HepG2 (cell line): Measurements from ENCODE around the gene KCNK5. TPM values are rescaled to one million over a fixed set of nuclear protein-coding genes. Genes with fewer than 3 reads are reported as not detected.

ENCODE experiments used
- ATAC-seq: fragments of 200-7000 bp; cut with Tn5 transposase; 3 replicates; pipeline ENCODE4 v1.9.1; 2020; ENCODE audit warnings: mild to moderate bottlenecking, moderate library complexity
- BruUV-seq: library from RNA; stranded (reverse); fragments of 400-500 nt; replicated peaks from 2 replicates; lab custom pipeline; 2021; lab: Mats Ljungman, UMichigan
- CTCF ChIA-PET: fragments of 300-600 bp; formaldehyde crosslinking; extraction: SDS; loops from one replicate; lab custom pipeline; 2021; ENCODE audit warnings: low total read pairs, inconsistent platforms, low intra/inter-chr PET ratio; lab: Yijun Ruan, JAX
- POLR2A ChIA-PET: fragments of 350-600 bp; sonication (Branson Sonifier 250); formaldehyde crosslinking; loops from one replicate; lab custom pipeline; 2020; ENCODE audit warnings: antibody characterized with exemption, inconsistent platforms; lab: Yijun Ruan, JAX
- DNase-seq: peaks from one replicate; pipeline ENCODE4 v3.0.0-alpha.2; 2015; ENCODE audit warnings: low spot score
- FAIRE-seq: peaks from 3 replicates; lab custom pipeline; 2011; peaks lifted over from hg19 to GRCh38; lab: Jason Lieb, UNC
- H2AFZ ChIP-seq: one replicate; pipeline ENCODE4 v1.6.1; 2011; ENCODE audit warnings: low read length, inconsistent platforms
- H3K27ac ChIP-seq: fragments of 300-600 bp; 3 replicates; pipeline ENCODE4 v1.8.0; 2011; ENCODE audit warnings: mixed run types, mild to moderate bottlenecking, mixed read lengths, low read length, inconsistent platforms; ENCODE audit not compliant: insufficient read depth; ENCODE audit errors: extremely low read length
- H3K27me3 ChIP-seq, 2 experiments: fragments of 200-600 bp in 1 of 2; 2 replicates in 1 of 2; 3 replicates in 1 of 2; pipeline versions ENCODE4 v1.6.0 to v1.8.0; 2011; ENCODE audit warnings: low read length in 2 of 2, mild to moderate bottlenecking in 2 of 2, moderate library complexity in 2 of 2, inconsistent platforms in 1 of 2; ENCODE audit not compliant: insufficient read depth in 2 of 2, control insufficient read depth in 1 of 2
- H3K36me3 ChIP-seq, 2 experiments: fragments of 200-600 bp in 1 of 2; replicated peaks in 1 of 2; 2 replicates in 1 of 2; 3 replicates in 1 of 2; pipeline versions ENCODE4 v1.5.1 to v1.8.0; 2011; ENCODE audit warnings: low read length in 2 of 2, inconsistent platforms in 1 of 2; ENCODE audit not compliant: insufficient read depth in 2 of 2, control insufficient read depth in 1 of 2
- H3K4me1 ChIP-seq: 2 replicates; pipeline ENCODE4 v1.5.1; 2012; ENCODE audit warnings: low read length, inconsistent platforms; ENCODE audit not compliant: insufficient read depth
- H3K4me2 ChIP-seq: 2 replicates; pipeline ENCODE4 v1.6.0; 2011; ENCODE audit warnings: low read depth, low read length, inconsistent platforms
- H3K4me3 ChIP-seq, 3 experiments: fragments of 200-600 bp in 1 of 3; sonication (generic), shearing (Covaris generic) in 1 of 3; replicated peaks in 1 of 3; 2 replicates each; pipeline ENCODE4 v1.5.1; 2011 to 2016; ENCODE audit warnings: low read length in 3 of 3, inconsistent platforms in 2 of 3, low read depth in 2 of 3, mild to moderate bottlenecking in 2 of 3, control low read depth in 1 of 3, mixed read lengths in 1 of 3; ENCODE audit not compliant: insufficient read depth in 1 of 3
- H3K79me2 ChIP-seq: one replicate; pipeline ENCODE4 v1.6.1; 2011; ENCODE audit warnings: low read length, inconsistent platforms; ENCODE audit not compliant: insufficient read depth
- H3K9ac ChIP-seq: 2 replicates; pipeline ENCODE4 v1.6.0; 2011; ENCODE audit warnings: mild to moderate bottlenecking, low read depth, low read length, inconsistent platforms; ENCODE audit not compliant: insufficient read depth
- H3K9me3 ChIP-seq: 2 replicates; pipeline ENCODE4 v1.5.1; 2012; ENCODE audit warnings: mild to moderate bottlenecking, low read length
- H4K20me1 ChIP-seq: 2 replicates; pipeline ENCODE4 v1.6.0; 2011; ENCODE audit warnings: inconsistent platforms, mild to moderate bottlenecking, low read length, moderate library complexity; ENCODE audit not compliant: insufficient read depth
- CEBPG ChIP-seq: IDR thresholded peaks from 2 replicates; pipeline ENCODE4 v1.6.1; 2016
- DNMT3B ChIP-seq: conservative IDR thresholded peaks from 2 replicates; pipeline ENCODE4 v1.6.1; 2016; ENCODE audit warnings: missing biosample characterization, control low read depth
- GTF3A ChIP-seq: sonication (generic); formaldehyde crosslinking; conservative IDR thresholded peaks from 2 replicates; pipeline ENCODE4 v1.4.0; 2020; ENCODE audit warnings: mild to moderate bottlenecking, missing genetic modification reagents
- ONECUT2 ChIP-seq: sonication (generic); formaldehyde crosslinking; IDR thresholded peaks from 2 replicates; pipeline ENCODE4 v1.4.0; 2020; ENCODE audit warnings: missing genetic modification reagents
- TEAD3 ChIP-seq: optimal IDR thresholded peaks from 2 replicates; pipeline ENCODE3; 2016; ENCODE audit warnings: borderline replicate concordance
- TOPORS ChIP-seq: sonication (generic); formaldehyde crosslinking; IDR thresholded peaks from 2 replicates; pipeline ENCODE4 v1.8.0; 2023; ENCODE audit warnings: mild to moderate bottlenecking, missing genetic modification reagents
- ZNF30 ChIP-seq: sonication (generic); formaldehyde crosslinking; IDR thresholded peaks from 2 replicates; pipeline ENCODE4 v1.5.0; 2020; ENCODE audit warnings: mild to moderate bottlenecking, missing genetic modification reagents
- ZNF460 ChIP-seq: sonication (generic); formaldehyde crosslinking; IDR thresholded peaks from 2 replicates; pipeline ENCODE4 v1.5.1; 2020; ENCODE audit warnings: missing genetic modification reagents, mild to moderate bottlenecking, borderline replicate concordance
- ZNF496 ChIP-seq: sonication (generic); formaldehyde crosslinking; IDR thresholded peaks from 2 replicates; pipeline ENCODE4 v1.8.1; 2023; ENCODE audit warnings: mild to moderate bottlenecking, moderate library complexity, missing genetic modification reagents; ENCODE audit not compliant: insufficient replicate concordance
- ZNF660 ChIP-seq: sonication (generic); formaldehyde crosslinking; IDR thresholded peaks from 2 replicates; pipeline ENCODE4 v1.5.1; 2020; ENCODE audit warnings: mild to moderate bottlenecking, low read depth, missing genetic modification reagents, borderline replicate concordance
- ZNF879 ChIP-seq: sonication (generic); formaldehyde crosslinking; IDR thresholded peaks from 2 replicates; pipeline ENCODE4 v1.8.1; 2023; ENCODE audit warnings: missing genetic modification reagents
- WGBS: methylation state at CpG from one replicate; pipeline ENCODE4 v1.1.6; 2017; ENCODE audit warnings: low lambda C conversion rate; 5-methylcytosine and 5-hydroxymethylcytosine counted together
- in situ Hi-C: cut with HindIII; loops from 2 replicates; pipeline ENCODE4 v1.10.0; 2017; ENCODE audit warnings: low pct_unique_long_range_greater_than_20kb; ENCODE audit not compliant: extremely low pct_ligation_motif_present
- intact Hi-C: fragments of 100-400 bp; cut with micrococcal nuclease; formaldehyde crosslinking; loops from one replicate; pipeline ENCODE4 v1.10.0; 2022; ENCODE audit not compliant: unreplicated experiment
- polyA plus RNA-seq, 8 experiments: library from polyadenylated mRNA; depleted of rRNA in 3 of 8; stranded (reverse) in 7 of 8; unstranded in 1 of 8; fragments of >200 nt; fragmentation: Illumina TruSeq in 4 of 8; extraction: Trizol in 4 of 8; gene quantifications; 2 replicates each; pipeline versions ENCODE4 v1.2.1 to v1.2.3, GENCODE V29; 2011 to 2016; ENCODE audit warnings: low read depth in 4 of 8, missing spikeins in 1 of 8, mixed read lengths in 1 of 8; ENCODE audit not compliant: insufficient read depth in 1 of 8
- total RNA-seq, 5 experiments: library from RNA; depleted of rRNA; stranded (reverse); fragments of >200 nt; fragmentation: Illumina TruSeq; extraction: Trizol; gene quantifications; 2 replicates each; pipeline ENCODE4 v1.2.3, GENCODE V29; 2016; ENCODE audit warnings: low read depth in 1 of 5
- TF ChIP-seq, protein P1 (sequence below): sonication (generic); formaldehyde crosslinking; IDR thresholded peaks from 2 replicates; pipeline ENCODE4 v1.8.0; 2022; ENCODE audit warnings: mild to moderate bottlenecking, missing genetic modification reagents, borderline replicate concordance
- TF ChIP-seq, protein P2 (sequence below): IDR thresholded peaks from 2 replicates; pipeline ENCODE4 v1.6.1; 2016; ENCODE audit warnings: control low read depth

Gene KCNK5
- total and polyA plus RNA-seq, 2 of the 13 experiments (the other 11 are each of a cell fraction or from before 2014, with no cell fraction given): 0.04 TPM; not detected in 1

DNA sequence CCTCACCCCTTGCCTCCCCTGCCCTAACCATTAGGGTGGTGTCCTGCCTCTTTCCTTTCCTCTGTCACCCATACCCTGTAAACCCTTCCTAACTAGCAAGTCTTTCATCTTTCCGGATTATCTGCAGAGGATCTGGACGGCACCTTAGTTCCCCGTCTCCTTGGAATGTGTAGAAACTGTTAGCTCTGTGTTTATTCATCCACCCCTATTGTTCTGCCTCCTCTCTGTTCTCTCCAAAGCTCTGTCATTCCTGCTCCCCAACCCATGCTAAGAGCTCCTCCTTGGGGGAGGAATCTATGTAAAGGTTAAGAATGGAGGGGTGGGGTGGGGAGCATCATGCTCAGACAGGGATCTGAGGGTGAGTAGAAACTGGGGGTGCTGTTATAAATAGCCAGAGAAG is 39.4 kb upstream of the KCNK5 start:
- H3K4me1 ChIP-seq: no peaks in the 10 kb centered on the region
- in situ Hi-C loops: no loop called here
- POLR2A ChIA-PET: no interaction called here

DNA sequence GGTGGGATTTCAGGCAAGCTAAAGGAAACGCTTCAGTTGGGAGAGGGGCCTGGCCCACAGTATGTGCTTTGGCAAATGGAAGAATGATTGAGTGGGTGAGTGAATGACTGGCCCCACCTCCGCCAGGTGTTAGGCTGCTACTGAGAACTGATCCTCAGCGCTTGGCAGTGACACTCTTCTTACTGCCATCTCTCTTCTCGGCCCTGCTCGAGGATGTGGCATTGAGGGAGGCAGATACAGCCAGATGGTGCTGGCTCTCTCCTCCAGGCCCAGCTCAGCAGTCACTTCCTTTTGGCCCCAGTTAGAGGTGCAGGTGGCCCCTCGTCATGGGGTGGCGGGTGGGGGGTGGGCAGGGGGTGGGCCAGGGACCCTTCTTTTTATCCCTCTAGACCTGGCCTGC is 38.9 kb upstream of the KCNK5 start:
- intact Hi-C loops: no loop called here
- Histone ChIP-seq H3K9me3 (no peaks in the 10 kb centered on the region), H2AFZ (no peak overlapping the region), H4K20me1 (no peaks in the 10 kb centered on the region), H3K27ac (no peak overlapping the region), H3K9ac (no peak overlapping the region), H3K36me3 (no peaks in the 10 kb centered on the region), H3K4me2 (no peak overlapping the region), H3K4me3 (no peak overlapping the region), H3K27me3 (no peaks in the 10 kb centered on the region), H3K79me2 (no peaks in the 10 kb centered on the region), H3K4me1 (no peaks in the 10 kb centered on the region)
- CTCF ChIA-PET: no interaction called here
- DNase-seq (no peak), ATAC-seq (no peak), FAIRE-seq (no peak)
- in situ Hi-C loops: no loop called here
- no TSS peak for BruUV-seq
- POLR2A ChIA-PET: no interaction called here
- 31% methylated on average over 5 of the region's 7 CpGs for WGBS
- TF ChIP-seq ZNF460 (no peak), ZNF30 (CRISPR knock-in tag) (no peak), ZNF660 (no peak), DNMT3B (no peak), TOPORS (CRISPR knock-in tag) (no peak), CEBPG (CRISPR knock-in tag) (no peak), GTF3A (CRISPR knock-in tag) (no peak)
- TF ChIP-seq, protein P1, sequence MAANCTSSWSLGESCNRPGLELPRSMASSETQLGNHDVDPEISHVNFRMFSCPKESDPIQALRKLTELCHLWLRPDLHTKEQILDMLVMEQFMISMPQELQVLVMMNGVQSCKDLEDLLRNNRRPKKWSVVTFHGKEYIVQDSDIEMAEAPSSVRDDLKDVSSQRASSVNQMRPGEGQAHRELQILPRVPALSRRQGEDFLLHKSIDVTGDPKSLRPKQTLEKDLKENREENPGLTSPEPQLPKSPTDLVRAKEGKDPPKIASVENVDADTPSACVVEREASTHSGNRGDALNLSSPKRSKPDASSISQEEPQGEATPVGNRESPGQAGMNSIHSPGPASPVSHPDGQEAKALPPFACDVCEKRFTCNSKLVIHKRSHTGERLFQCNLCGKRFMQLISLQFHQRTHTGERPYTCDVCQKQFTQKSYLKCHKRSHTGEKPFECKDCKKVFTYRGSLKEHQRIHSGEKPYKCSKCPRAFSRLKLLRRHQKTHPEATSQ (CRISPR knock-in tag): no peak
- TF ChIP-seq, protein P2, sequence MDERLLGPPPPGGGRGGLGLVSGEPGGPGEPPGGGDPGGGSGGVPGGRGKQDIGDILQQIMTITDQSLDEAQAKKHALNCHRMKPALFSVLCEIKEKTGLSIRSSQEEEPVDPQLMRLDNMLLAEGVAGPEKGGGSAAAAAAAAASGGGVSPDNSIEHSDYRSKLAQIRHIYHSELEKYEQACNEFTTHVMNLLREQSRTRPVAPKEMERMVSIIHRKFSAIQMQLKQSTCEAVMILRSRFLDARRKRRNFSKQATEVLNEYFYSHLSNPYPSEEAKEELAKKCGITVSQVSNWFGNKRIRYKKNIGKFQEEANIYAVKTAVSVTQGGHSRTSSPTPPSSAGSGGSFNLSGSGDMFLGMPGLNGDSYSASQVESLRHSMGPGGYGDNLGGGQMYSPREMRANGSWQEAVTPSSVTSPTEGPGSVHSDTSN (CRISPR knock-in tag): no peak

More for the DNA sequence above, 39.4 kb upstream of the KCNK5 start:
- no peaks in the 10 kb centered on the region for H3K27me3 ChIP-seq
- no peak for FAIRE-seq
- TF ChIP-seq ZNF879 (CRISPR knock-in tag): no peak
- TF ChIP-seq ONECUT2 (CRISPR knock-in tag): no peak
- no peak for TF ChIP-seq TEAD3
- no peak for TF ChIP-seq ZNF496 (CRISPR knock-in tag)
- H3K9ac ChIP-seq: no peak overlapping the region
- 21% methylated on average over 3 of the region's 3 CpGs for WGBS
- no peaks in the 10 kb centered on the region for H3K9me3 ChIP-seq
- H3K4me3 ChIP-seq: no peak overlapping the region
- no peak overlapping the region for H3K4me2 ChIP-seq
- H3K36me3 ChIP-seq: no peaks in the 10 kb centered on the region
- CTCF ChIA-PET: no interaction called here
- intact Hi-C loops: no loop called here
- no peak overlapping the region for H3K27ac ChIP-seq
- no peak for DNase-seq
- no peak overlapping the region for H2AFZ ChIP-seq
- H3K79me2 ChIP-seq: no peaks in the 10 kb centered on the region
- ATAC-seq: no peak
- H4K20me1 ChIP-seq: no peaks in the 10 kb centered on the region
- no TSS peak for BruUV-seq
